RWPE1 (cell line): ENCODE data around the gene KRTAP29-1.

ENCODE experiments used
- CTCF ChIA-PET: fragments of 350-600 bp; sonication (Branson Sonifier 250); formaldehyde crosslinking; extraction: SDS; loops from one replicate; lab custom pipeline; 2021; lab: Yijun Ruan, JAX
- POLR2A ChIA-PET: fragments of 400-600 bp; formaldehyde crosslinking; extraction: SDS; loops from one replicate; lab custom pipeline; 2020; ENCODE audit warnings: antibody characterized with exemption; ENCODE audit not compliant: low non-redundant PET; lab: Yijun Ruan, JAX
- DNase-seq: peaks from one replicate; pipeline ENCODE4 v3.0.0; 2012; ENCODE audit warnings: low spot score
- H3K27ac ChIP-seq: fragments of 450-650 bp; 2 replicates; pipeline ENCODE4 v1.5.1; 2017
- TF ChIP-seq, protein P1 (sequence below): fragments of 450-650 bp; conservative IDR thresholded peaks from 2 replicates; pipeline ENCODE4 v1.5.1; 2017; ENCODE audit warnings: low read depth, mild to moderate bottlenecking

Gene KRTAP29-1

DNA sequence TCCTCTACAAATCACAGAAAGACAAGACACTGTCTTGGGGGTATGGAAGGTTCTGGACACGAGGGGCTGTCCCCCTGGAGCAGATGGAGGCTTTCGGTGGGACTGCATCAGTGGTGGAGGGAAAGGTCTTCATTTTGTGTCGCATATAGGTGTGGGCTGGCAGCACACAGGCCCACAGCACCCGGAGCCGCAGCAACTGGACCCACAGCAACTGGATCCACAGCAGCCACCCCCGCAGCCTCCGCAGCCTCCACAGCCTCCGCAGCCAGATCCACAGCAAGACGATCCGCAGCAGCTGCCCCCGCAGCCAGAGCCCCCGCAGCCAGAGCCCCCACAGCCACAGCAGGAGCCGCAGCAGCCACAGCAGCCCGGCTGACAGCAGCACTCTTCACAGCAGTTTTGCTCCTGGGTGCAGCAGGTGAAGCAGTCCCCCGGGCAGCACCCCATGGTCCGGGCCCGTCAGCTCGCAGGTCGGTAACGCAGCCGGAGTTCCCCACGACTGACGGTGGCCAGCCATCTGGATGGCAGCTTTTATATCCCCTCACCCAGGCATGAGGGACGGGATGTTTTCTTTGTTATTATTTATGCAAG lies 12.6 kb upstream of the KRTAP29-1 start, which contains the start of gene KRTAP17-1:
Gene KRTAP17-1 (minus strand): TSS at position 507 of the 591 bp plus-strand sequence. CDS start 60 bp downstream, at position 447.
- ChIA-PET CTCF (interaction anchor here (0.6 to 1.1 kb wide), 4 partner anchors 14 to 498 kb away, joined by 4 to 7 read pairs (median 4); no protein-coding TSS in a partner anchor), POLR2A (no interaction called here)
- H3K27ac ChIP-seq = no peak within 1 kb of the TSS
- DNase-seq = no peak
- TF ChIP-seq, protein P1, sequence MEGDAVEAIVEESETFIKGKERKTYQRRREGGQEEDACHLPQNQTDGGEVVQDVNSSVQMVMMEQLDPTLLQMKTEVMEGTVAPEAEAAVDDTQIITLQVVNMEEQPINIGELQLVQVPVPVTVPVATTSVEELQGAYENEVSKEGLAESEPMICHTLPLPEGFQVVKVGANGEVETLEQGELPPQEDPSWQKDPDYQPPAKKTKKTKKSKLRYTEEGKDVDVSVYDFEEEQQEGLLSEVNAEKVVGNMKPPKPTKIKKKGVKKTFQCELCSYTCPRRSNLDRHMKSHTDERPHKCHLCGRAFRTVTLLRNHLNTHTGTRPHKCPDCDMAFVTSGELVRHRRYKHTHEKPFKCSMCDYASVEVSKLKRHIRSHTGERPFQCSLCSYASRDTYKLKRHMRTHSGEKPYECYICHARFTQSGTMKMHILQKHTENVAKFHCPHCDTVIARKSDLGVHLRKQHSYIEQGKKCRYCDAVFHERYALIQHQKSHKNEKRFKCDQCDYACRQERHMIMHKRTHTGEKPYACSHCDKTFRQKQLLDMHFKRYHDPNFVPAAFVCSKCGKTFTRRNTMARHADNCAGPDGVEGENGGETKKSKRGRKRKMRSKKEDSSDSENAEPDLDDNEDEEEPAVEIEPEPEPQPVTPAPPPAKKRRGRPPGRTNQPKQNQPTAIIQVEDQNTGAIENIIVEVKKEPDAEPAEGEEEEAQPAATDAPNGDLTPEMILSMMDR = no peak

DNA sequence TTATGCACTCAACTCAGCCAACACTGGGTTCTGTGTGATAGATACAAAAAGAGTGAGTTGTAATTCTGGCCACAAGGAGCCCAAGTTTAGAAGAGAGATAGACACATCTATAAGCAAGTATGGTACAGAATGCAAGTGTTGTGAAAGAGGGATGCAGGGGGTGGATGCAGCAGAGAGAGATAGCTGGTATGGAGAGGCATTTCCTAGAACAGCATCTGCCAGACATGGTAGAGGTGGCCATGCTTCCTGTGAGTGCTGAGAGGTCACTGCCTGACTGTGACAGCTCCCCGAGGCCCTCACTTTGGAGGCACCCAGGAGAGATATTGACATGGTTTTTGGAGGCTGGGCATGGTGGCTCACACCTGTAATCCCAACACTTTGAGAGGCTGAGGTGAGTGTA lies 8.5 kb upstream of the KRTAP29-1 start:
- CTCF ChIA-PET = no interaction called here
- POLR2A ChIA-PET = no interaction called here
- H3K27ac ChIP-seq = no peak overlapping the region
- DNase-seq = no peak
- TF ChIP-seq, protein P1 = no peak

DNA sequence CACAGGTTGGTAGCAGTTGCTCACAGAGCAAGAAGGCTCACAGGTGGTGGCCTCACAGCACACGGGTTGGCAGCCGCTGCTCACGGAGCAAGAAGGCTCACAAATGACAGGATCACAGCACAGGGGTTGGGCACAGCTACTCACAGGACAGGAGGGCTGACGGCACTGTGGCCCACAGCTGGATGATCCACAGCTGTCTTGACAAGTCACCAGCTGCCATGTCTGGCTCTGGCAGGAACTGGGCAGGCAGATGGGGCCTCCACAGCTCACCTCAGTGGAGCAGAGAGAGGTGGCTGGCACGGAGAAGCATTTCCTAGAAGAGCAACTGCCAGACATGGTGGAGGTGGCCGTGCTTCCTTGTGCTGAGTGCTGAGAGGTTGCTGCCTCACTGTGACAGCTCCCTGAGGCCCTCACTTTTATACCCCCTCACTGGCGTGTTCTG lies 6.3 kb upstream of the KRTAP29-1 start, which contains the start of gene KRTAP16-1:
Gene KRTAP16-1 (minus strand): TSS at position 392 of the 442 bp plus-strand sequence. CDS start 56 bp downstream, at position 336.
- H3K27ac ChIP-seq = peak within 1 kb of the TSS; percentile 46
- TF ChIP-seq, protein P1 = no peak
- no peak for DNase-seq
- CTCF ChIA-PET = interaction anchor here (1.0 to 1.5 kb wide), 2 partner anchors 13 to 20 kb away, joined by 3 to 7 read pairs; no protein-coding TSS in a partner anchor
- POLR2A ChIA-PET = no interaction called here

GRCh38 chr17:41308251-41308917 lies 5.7 kb upstream of the KRTAP29-1 start:
- TF ChIP-seq, protein P1 = no peak
- ChIA-PET POLR2A (no interaction called here), CTCF (interaction anchor here (0.6 to 1.5 kb wide), 3 partner anchors 14 to 357 kb away, joined by 3 to 7 read pairs (median 4); no protein-coding TSS in a partner anchor)
- DNase-seq = no peak
- H3K27ac ChIP-seq = peak overlapping the region; percentile 46

GRCh38 chr17:41307647-41308046 lies 5.0 kb upstream of the KRTAP29-1 start:
- H3K27ac ChIP-seq = no peak overlapping the region
- no peak for DNase-seq
- ChIA-PET CTCF (interaction anchor here (0.6 to 1.5 kb wide), 2 partner anchors 15 to 358 kb away, joined by 4 to 7 read pairs; no protein-coding TSS in a partner anchor), POLR2A (no interaction called here)
- TF ChIP-seq, protein P1 = no peak

- H3K27ac ChIP-seq = no peak overlapping the region
- no peak for DNase-seq
- TF ChIP-seq, protein P1 = no peak
- ChIA-PET POLR2A (no interaction called here), CTCF (interaction anchor here (0.7 kb wide), 1 partner anchor 16 kb away, joined by 3 read pairs; no protein-coding TSS in a partner anchor)
Observed at GRCh38 chr17:41304091-41304490, 1.4 kb upstream of the KRTAP29-1 start.
